HG03097 (cell line): ENCODE measurements around the gene PF4V1.

Source experiments
- ATAC-seq: cut with Tn5 transposase; IDR thresholded peaks from one replicate; pipeline ENCODE4 v1.9.1; 2021; ENCODE audit not compliant: unreplicated experiment, low FRiP score

Gene PF4V1

DNA sequence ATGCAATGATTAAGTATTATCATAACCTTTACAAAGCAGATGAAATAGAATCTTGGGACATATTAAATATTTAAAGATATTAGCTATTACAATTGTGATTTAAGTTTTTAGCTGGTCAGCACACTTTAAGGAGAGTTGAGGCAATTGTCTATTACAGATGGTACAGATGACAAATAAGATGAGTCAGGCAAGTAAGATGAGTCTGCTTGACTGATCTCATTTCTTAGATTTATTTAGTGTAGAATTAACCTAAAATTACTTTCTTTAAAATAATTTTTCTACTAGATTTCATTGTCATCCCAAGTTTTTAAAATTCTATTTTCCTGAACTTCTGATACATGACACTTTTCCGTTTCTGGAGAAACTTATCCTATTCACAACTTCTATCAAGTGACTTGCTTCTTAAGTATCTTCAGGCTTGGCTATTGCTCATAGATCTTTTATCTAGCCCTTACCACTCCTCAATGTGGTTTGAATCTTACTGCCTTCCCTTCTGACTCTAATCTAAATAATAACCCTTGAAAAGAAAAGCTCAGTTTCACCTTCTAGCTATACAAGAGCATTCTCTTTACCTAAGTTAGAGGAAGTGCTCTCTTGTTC is 49.0 kb downstream of the PF4V1 start:
- no peak for ATAC-seq

DNA sequence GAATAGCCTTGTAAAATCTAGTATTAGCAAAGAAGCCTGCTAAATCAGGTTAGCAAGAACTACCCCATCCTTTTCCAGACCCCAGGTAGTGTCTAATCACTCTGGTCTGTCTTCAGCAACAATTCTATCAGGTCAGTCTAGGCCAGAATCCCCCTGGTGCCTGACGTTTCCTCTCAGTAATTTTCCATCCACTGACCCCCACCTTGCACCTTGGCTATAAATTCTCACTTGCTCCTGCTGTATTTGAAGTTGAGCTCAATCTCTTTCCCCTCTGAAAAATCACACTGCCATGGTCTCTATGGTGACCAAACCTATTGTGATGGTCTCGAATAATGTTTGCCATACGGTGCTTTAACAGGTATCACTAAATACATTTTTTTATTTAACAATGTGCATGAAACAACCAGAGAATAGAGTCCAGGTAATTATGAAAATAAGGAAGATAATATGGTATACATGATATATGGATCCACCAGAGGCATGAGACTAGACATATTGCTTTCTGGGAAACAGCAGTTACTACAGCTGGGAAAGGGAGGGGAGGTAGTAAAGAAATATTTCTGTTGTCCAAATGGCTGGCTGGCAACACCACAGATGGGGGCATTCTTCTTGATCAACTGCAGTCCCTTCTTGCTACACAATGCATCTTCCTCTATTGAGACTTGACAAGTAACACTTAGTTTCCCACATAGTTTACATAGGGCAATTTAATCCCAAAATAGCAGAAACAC is 49.9 kb downstream of the PF4V1 start:
- ATAC-seq = no peak
